HUES6 (cell line): ENCODE data around the gene TUBGCP6.
"Not testable (repeated sequence)": the region's sequence is repeated elsewhere in the genome, so short reads cannot be mapped to it uniquely, and the experiment has no call there.

Source experiments
- H3K27ac ChIP-seq: 2 replicates; pipeline ENCODE4 v1.7.0; 2013; ENCODE audit warnings: low read depth, mild to moderate bottlenecking, low read length, inconsistent platforms
- H3K27me3 ChIP-seq: 2 replicates; pipeline ENCODE4 v1.6.1; 2013; ENCODE audit warnings: low read length; ENCODE audit not compliant: control insufficient read depth, insufficient read depth
- H3K36me3 ChIP-seq: 2 replicates; pipeline ENCODE4 v1.6.1; 2013; ENCODE audit warnings: low read length; ENCODE audit not compliant: control insufficient read depth, insufficient read depth
- H3K4me1 ChIP-seq: 2 replicates; pipeline ENCODE4 v1.6.1; 2013; ENCODE audit warnings: low read length; ENCODE audit not compliant: control insufficient read depth, insufficient read depth
- H3K4me3 ChIP-seq: 2 replicates; pipeline ENCODE4 v1.5.1; 2013; ENCODE audit warnings: low read depth, low read length
- H3K9ac ChIP-seq: one replicate; pipeline ENCODE4 v1.6.1; 2013; ENCODE audit warnings: mild to moderate bottlenecking, low read length
- H3K9me3 ChIP-seq: 2 replicates; pipeline ENCODE4 v1.6.1; 2013; ENCODE audit warnings: low read depth, low read length; ENCODE audit not compliant: control insufficient read depth, insufficient read depth

TUBGCP6 gene

GRCh38 chr22:50210378-50211139, 34.3 kb downstream of the TUBGCP6 start:
- Histone ChIP-seq H3K27ac (no peak overlapping the region), H3K36me3 (peaks cover 65% of the 10 kb centered on the region), H3K4me3 (no peak overlapping the region), H3K9ac (no peak overlapping the region), H3K27me3 (no peaks in the 10 kb centered on the region), H3K9me3 (no peaks in the 10 kb centered on the region), H3K4me1 (0 out of 2 replicates have a peak, but pooled peaks cover 5% of the 10 kb centered on the region)

GRCh38 chr22:50209893-50210292, 34.9 kb downstream of the TUBGCP6 start:
- Histone ChIP-seq H3K36me3 (peaks cover 60% of the 10 kb centered on the region), H3K4me1 (0 out of 2 replicates have a peak, but pooled peaks cover 5% of the 10 kb centered on the region), H3K9ac (no peak overlapping the region), H3K27me3 (no peaks in the 10 kb centered on the region), H3K27ac (no peak overlapping the region), H3K9me3 (no peaks in the 10 kb centered on the region), H3K4me3 (no peak overlapping the region)

DNA sequence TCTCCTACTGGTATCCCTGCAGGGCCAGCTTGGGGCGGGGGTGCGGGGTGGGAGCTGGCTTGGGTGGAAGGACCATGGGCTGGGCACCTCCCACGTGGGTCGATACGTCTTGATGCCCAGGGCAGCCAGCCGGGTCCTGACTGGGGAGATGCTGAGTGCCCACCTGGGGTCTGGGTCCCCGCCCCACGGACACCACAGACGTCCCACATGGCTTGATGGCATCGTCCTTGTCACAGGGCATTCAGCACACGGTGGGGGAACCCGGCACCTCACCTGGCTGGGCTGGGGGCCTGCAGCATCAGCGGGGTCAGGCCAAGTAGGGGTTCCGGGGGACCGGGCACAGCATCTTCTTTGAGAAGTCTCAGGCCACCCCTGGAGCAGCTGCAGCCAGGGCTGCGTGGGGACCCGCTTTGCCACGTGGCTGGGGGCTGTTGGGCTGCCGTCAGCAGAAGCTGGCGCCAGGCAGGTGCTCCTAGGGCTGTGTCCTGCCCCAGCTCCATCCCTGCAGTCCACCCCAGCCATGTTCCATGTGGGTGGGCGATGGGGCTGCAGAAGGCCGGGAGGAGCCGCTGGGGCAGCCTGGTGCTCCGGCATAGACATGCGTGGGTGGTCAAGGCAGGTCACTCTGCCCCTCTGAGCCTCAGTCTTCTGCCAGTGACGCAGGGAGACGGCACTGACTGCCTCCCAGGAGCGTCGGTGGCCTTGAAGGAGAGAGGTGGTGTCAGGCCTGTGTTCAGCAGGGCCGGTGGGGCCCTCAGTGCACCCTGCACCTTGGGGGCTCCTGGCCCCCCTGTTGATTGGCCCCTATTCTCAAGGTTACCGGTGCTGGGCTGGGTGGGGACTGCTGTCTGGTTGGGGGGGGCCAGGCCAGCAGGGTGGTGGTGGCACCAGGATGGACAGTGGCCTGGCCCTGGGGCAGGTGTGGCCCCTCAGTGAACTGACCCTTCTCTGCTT, 35.6 kb downstream of the TUBGCP6 start:
- Histone ChIP-seq H3K4me3 (no peak overlapping the region), H3K9me3 (no peaks in the 10 kb centered on the region), H3K27me3 (no peaks in the 10 kb centered on the region), H3K36me3 (peaks cover 57% of the 10 kb centered on the region), H3K4me1 (0 out of 2 replicates have a peak, but pooled peaks cover 5% of the 10 kb centered on the region), H3K9ac (no peak overlapping the region), H3K27ac (no peak overlapping the region)

- Histone ChIP-seq H3K4me1 (0 out of 2 replicates have a peak, but pooled peaks cover 5% of the 10 kb centered on the region), H3K27me3 (no peaks in the 10 kb centered on the region), H3K4me3 (no peak overlapping the region), H3K27ac (no peak overlapping the region), H3K36me3 (peaks cover 58% of the 10 kb centered on the region), H3K9ac (no peak overlapping the region), H3K9me3 (no peaks in the 10 kb centered on the region)
Observed at GRCh38 chr22:50208430-50208938, 36.3 kb downstream of the TUBGCP6 start.

DNA sequence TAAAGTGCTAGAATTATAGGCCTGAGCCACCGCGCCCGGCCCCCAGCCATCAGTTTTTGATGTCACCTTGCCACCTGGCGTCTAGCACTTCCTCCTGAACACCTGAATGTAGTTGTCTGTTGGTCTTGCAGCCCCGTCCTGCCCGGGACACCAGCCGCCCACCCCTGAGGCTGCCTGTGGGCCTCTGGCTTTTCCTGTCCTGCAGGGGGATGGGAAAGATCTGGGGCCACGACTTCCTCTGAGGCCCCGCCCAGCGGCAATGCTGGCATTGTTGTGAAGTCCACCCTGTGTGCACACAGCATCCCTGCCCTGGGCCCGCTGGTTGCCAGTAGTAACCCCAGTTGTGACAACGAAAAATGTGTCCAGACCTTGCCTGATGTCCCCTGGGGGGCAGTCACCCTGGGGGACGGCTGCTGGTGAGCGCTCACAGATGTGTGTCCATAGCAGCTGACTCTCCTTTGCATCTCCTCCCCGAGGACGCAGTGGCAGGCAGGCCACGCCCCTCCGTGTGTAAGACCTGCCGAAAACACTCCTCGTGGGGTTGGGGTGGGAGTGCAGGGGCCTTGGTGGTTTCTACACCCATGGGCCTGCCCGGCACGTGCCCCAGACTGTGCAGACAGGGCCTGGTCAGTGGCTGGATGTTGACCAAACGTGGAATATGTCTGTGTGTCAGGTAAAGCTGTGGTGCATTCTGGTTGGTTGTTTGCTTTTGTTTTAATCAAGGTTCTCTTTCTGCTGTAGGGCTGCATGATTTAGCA, 37.3 kb downstream of the TUBGCP6 start:
- H3K27me3 ChIP-seq, result no peaks in the 10 kb centered on the region
- no peaks in the 10 kb centered on the region for H3K9me3 ChIP-seq
- no peak overlapping the region for H3K27ac ChIP-seq
- peaks cover 55% of the 10 kb centered on the region for H3K36me3 ChIP-seq
- no peak overlapping the region for H3K4me3 ChIP-seq
- H3K4me1 ChIP-seq, result 0 out of 2 replicates have a peak, but pooled peaks cover 5% of the 10 kb centered on the region
- no peak overlapping the region for H3K9ac ChIP-seq

GRCh38 chr22:50206599-50206998, 38.2 kb downstream of the TUBGCP6 start:
- H3K9me3 ChIP-seq, result no peaks in the 10 kb centered on the region
- peaks cover 5% of the 10 kb centered on the region; the same call in 1 of the 2 replicates for H3K4me1 ChIP-seq
- no peak overlapping the region for H3K4me3 ChIP-seq
- H3K9ac ChIP-seq, result no peak overlapping the region
- H3K27ac ChIP-seq, result no peak overlapping the region
- H3K36me3 ChIP-seq, result peaks cover 47% of the 10 kb centered on the region
- H3K27me3 ChIP-seq, result no peaks in the 10 kb centered on the region

- H3K27me3 ChIP-seq, result no peaks in the 10 kb centered on the region
- H3K4me1 ChIP-seq, result peaks cover 5% of the 10 kb centered on the region; the same call in 1 of the 2 replicates
- H3K27ac ChIP-seq, result no peak overlapping the region
- no peak overlapping the region for H3K4me3 ChIP-seq
- H3K9ac ChIP-seq, result no peak overlapping the region
- H3K9me3 ChIP-seq, result no peaks in the 10 kb centered on the region
- H3K36me3 ChIP-seq, result peaks cover 42% of the 10 kb centered on the region
Observed at GRCh38 chr22:50205781-50206569, 38.8 kb downstream of the TUBGCP6 start.

- H3K4me1 ChIP-seq, H3K27ac ChIP-seq, H3K27me3 ChIP-seq, H3K9me3 ChIP-seq, H3K9ac ChIP-seq, H3K4me3 ChIP-seq: not testable (repeated sequence)
- peaks cover 32% of the 10 kb centered on the region for H3K36me3 ChIP-seq
Observed at GRCh38 chr22:50204998-50205397, 39.8 kb downstream of the TUBGCP6 start.

GRCh38 chr22:50204571-50204970, 40.3 kb downstream of the TUBGCP6 start:
- Histone ChIP-seq H3K9me3 (no peaks in the 10 kb centered on the region), H3K27ac (no peak overlapping the region), H3K9ac (no peak overlapping the region), H3K4me3 (no peak overlapping the region), H3K36me3 (peaks cover 31% of the 10 kb centered on the region), H3K4me1 (peaks cover 9% of the 10 kb centered on the region; the same call in 1 of the 2 replicates), H3K27me3 (no peaks in the 10 kb centered on the region)

DNA sequence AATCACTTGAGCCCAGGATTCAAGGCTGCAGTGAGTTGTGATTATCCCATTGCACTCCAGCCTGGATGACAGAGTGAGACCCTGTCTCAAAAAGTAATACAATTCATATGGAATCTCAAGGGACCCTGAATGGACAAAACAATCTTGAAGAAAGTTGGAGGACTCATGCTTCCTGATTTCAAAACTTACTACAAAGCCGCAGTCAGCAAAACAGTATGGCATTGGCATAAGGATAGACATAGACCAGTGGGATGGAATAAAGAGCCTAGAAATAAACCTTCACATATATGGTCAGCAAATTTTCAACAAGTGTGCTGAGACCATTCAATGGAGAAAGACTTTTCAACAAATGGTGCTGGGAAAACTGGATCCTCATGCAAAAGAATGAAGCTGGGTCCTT, 41.5 kb downstream of the TUBGCP6 start:
- H3K36me3 ChIP-seq, result peaks cover 27% of the 10 kb centered on the region

More for the DNA sequence above, 41.5 kb downstream of the TUBGCP6 start:
- Histone ChIP-seq H3K9me3 (no peaks in the 10 kb centered on the region), H3K4me3 (no peak overlapping the region), H3K4me1 (peaks cover 14% of the 10 kb centered on the region; the same call in 1 of the 2 replicates), H3K27me3 (no peaks in the 10 kb centered on the region), H3K9ac (no peak overlapping the region), H3K27ac (no peak overlapping the region)
